K562 (cell line): ENCODE results near the gene MATCAP1. TPM values are rescaled to one million over a fixed set of nuclear protein-coding genes. Genes with fewer than 3 reads are reported as not detected.

Experiments used
- ATAC-seq: fragments of 200-7000 bp; cut with Tn5 transposase; 3 replicates; pipeline ENCODE4 v1.9.1; 2020; ENCODE audit warnings: moderate library complexity
- BruUV-seq: library from RNA; stranded (reverse); fragments of 400-500 nt; replicated peaks from 2 replicates; lab custom pipeline; 2021; lab: Mats Ljungman, UMichigan
- CTCF ChIA-PET: fragments of 300-600 bp; formaldehyde crosslinking; extraction: SDS; loops from one replicate; lab custom pipeline; 2021; ENCODE audit warnings: low intra/inter-chr PET ratio; lab: Yijun Ruan, JAX
- POLR2A ChIA-PET: fragments of 300-600, 350-650 bp; sonication (Branson Sonifier 250); formaldehyde crosslinking; extraction: SDS; loops from one replicate; lab custom pipeline; 2021; ENCODE audit warnings: antibody characterized with exemption, inconsistent platforms; lab: Yijun Ruan, JAX
- DNase-seq, 4 experiments: peaks; one replicate each; pipeline versions ENCODE4 v3.0.0 to v3.0.0-alpha.2; 2011 to 2018; ENCODE audit warnings: low spot score in 3 of 4, mixed read lengths in 3 of 4; ENCODE audit errors: extremely low read depth in 1 of 4
- FAIRE-seq: peaks from 2 replicates; lab custom pipeline; 2011; peaks lifted over from hg19 to GRCh38; lab: Jason Lieb, UNC
- H2AFZ ChIP-seq: 2 replicates; pipeline ENCODE4 v1.6.0; 2011; ENCODE audit warnings: low read depth, low read length, control low read depth, inconsistent platforms
- H3K27ac ChIP-seq: fragments of 200-600 bp; 3 replicates; pipeline ENCODE4 v1.8.0; 2011; ENCODE audit warnings: low read depth, mild to moderate bottlenecking, control low read depth, inconsistent platforms, low read length, moderate library complexity, mixed read lengths; ENCODE audit errors: extremely low read depth
- H3K27me3 ChIP-seq, 2 experiments: fragments of 300-600 bp in 1 of 2; 2 replicates in 1 of 2; 3 replicates in 1 of 2; pipeline versions ENCODE4 v1.6.0 to v1.8.0; 2011; ENCODE audit warnings: inconsistent platforms in 2 of 2, low read length in 2 of 2, mild to moderate bottlenecking in 1 of 2, mixed read lengths in 1 of 2, moderate library complexity in 1 of 2; ENCODE audit not compliant: control insufficient read depth in 2 of 2, insufficient read depth in 2 of 2
- H3K36me3 ChIP-seq: fragments of 300-600 bp; 3 replicates; pipeline ENCODE4 v1.8.0; 2011; ENCODE audit warnings: mild to moderate bottlenecking, low read length, inconsistent platforms; ENCODE audit not compliant: control insufficient read depth, insufficient read depth
- H3K4me1 ChIP-seq, 2 experiments: fragments of 200-600 bp in 1 of 2; replicated peaks in 1 of 2; 2 replicates in 1 of 2; 3 replicates in 1 of 2; pipeline versions ENCODE4 v1.5.1 to v1.8.0; 2011; ENCODE audit warnings: inconsistent platforms in 2 of 2, low read length in 2 of 2, mild to moderate bottlenecking in 1 of 2, mixed read lengths in 1 of 2, moderate library complexity in 1 of 2; ENCODE audit not compliant: control insufficient read depth in 2 of 2, insufficient read depth in 2 of 2
- H3K4me2 ChIP-seq: 2 replicates; pipeline ENCODE4 v1.6.1; 2011; ENCODE audit warnings: low read length, control low read depth, inconsistent platforms, mixed read lengths; ENCODE audit not compliant: insufficient read depth
- H3K4me3 ChIP-seq: fragments of 200-600 bp; sonication (generic), shearing (Covaris generic); 2 replicates; pipeline ENCODE4 v1.5.1; 2016; ENCODE audit warnings: control low read depth, inconsistent platforms
- H3K79me2 ChIP-seq: fragments of 200-600 bp; 3 replicates; pipeline ENCODE4 v1.8.0; 2011; ENCODE audit warnings: low read length, inconsistent platforms; ENCODE audit not compliant: control insufficient read depth, insufficient read depth
- H3K9ac ChIP-seq, 2 experiments: 2 replicates each; pipeline versions ENCODE4 v1.6.0 to v1.6.1; 2011; ENCODE audit warnings: low read depth in 2 of 2, low read length in 2 of 2, control low read depth in 1 of 2, inconsistent platforms in 1 of 2, mild to moderate bottlenecking in 1 of 2, mixed read lengths in 1 of 2; ENCODE audit not compliant: insufficient read depth in 1 of 2
- H3K9me1 ChIP-seq: one replicate; pipeline ENCODE4 v1.6.0; 2011; ENCODE audit warnings: inconsistent platforms, mild to moderate bottlenecking, low read length, moderate library complexity; ENCODE audit not compliant: control insufficient read depth, insufficient read depth
- H3K9me3 ChIP-seq: replicated peaks from 2 replicates; pipeline ENCODE4 v1.5.1; 2011; ENCODE audit warnings: low read depth, low read length, inconsistent platforms; ENCODE audit not compliant: control insufficient read depth, insufficient read depth
- H4K20me1 ChIP-seq: replicated peaks from 2 replicates; pipeline ENCODE4 v1.6.1; 2011; ENCODE audit warnings: low read length, inconsistent platforms, mixed read lengths; ENCODE audit not compliant: control insufficient read depth, insufficient read depth
- ATF6 ChIP-seq: sonication (generic); formaldehyde crosslinking; IDR thresholded peaks from 2 replicates; pipeline ENCODE4 v1.4.0; 2020; ENCODE audit warnings: mild to moderate bottlenecking, missing genetic modification reagents
- CSDE1 ChIP-seq, 2 experiments: fragments of 450-650 bp; IDR thresholded peaks; 2 replicates each; pipeline ENCODE4 v1.6.1; 2016; ENCODE audit warnings: mild to moderate bottlenecking in 1 of 2
- HDAC2 ChIP-seq: fragments of 450-650 bp; IDR thresholded peaks from 2 replicates; pipeline ENCODE4 v1.6.1; 2016; ENCODE audit warnings: mild to moderate bottlenecking
- HMG20B ChIP-seq: fragments of 250-450 bp; sonication (Bioruptor Pico); IDR thresholded peaks from 2 replicates; pipeline ENCODE4 v1.5.0; 2021; ENCODE audit warnings: mild to moderate bottlenecking
- KAT8 ChIP-seq: fragments of 450-650 bp; IDR thresholded peaks from 2 replicates; pipeline ENCODE4 v1.6.1; 2016; ENCODE audit warnings: low read depth, mild to moderate bottlenecking
- MAFF ChIP-seq: IDR thresholded peaks from 2 replicates; pipeline ENCODE4 v1.6.1; 2012; ENCODE audit warnings: low read length, improper control_type of control experiment
- PTBP1 ChIP-seq: fragments of 200-400 bp; formaldehyde crosslinking; IDR thresholded peaks from 2 replicates; pipeline ENCODE4 v1.6.1; 2017; ENCODE audit warnings: low read depth, low read length
- RB1 ChIP-seq: fragments of 450-650 bp; IDR thresholded peaks from 2 replicates; pipeline ENCODE4 v1.6.1; 2017; ENCODE audit warnings: low read depth, mild to moderate bottlenecking
- RBM39 ChIP-seq: fragments of 200-400 bp; formaldehyde crosslinking; optimal IDR thresholded peaks from 2 replicates; pipeline ENCODE3; 2018; ENCODE audit warnings: low read depth, low read length
- SIRT6 ChIP-seq: IDR thresholded peaks from one replicate; pipeline ENCODE4 v1.6.1; 2012; ENCODE audit warnings: low read depth, mild to moderate bottlenecking, control low read depth, inconsistent platforms, low read length, moderate library complexity
- ZNF146 ChIP-seq: IDR thresholded peaks from one replicate; pipeline ENCODE4 v1.6.1; 2018; ENCODE audit warnings: missing compliant biosample characterization; ENCODE audit not compliant: unreplicated experiment
- ZNF224 ChIP-seq: sonication (generic); formaldehyde crosslinking; IDR thresholded peaks from 2 replicates; pipeline ENCODE4 v1.8.0; 2022; ENCODE audit warnings: mild to moderate bottlenecking, missing genetic modification reagents
- ZNF764 ChIP-seq: fragments of 250-450 bp; sonication (Bioruptor Pico); IDR thresholded peaks from 2 replicates; pipeline ENCODE4 v1.4.0; 2020; ENCODE audit warnings: low read depth, mild to moderate bottlenecking, moderate library complexity
- WGBS: fragments of 100-300 bp; shearing (Covaris generic); methylation state at CpG from one replicate; pipeline ENCODE4 v1.1.6; 2016; ENCODE audit warnings: low coverage, mixed read lengths; ENCODE audit not compliant: insufficient coverage; ENCODE audit errors: missing lambda C conversion rate; 5-methylcytosine and 5-hydroxymethylcytosine counted together
- in situ Hi-C: fragments of 300-500 bp; cut with MboI; formaldehyde crosslinking; loops from 4 replicates; pipeline ENCODE4 v1.15.0; 2018; ENCODE audit warnings: inconsistent platforms, mixed read lengths
- intact Hi-C: fragments of 100-400 bp; cut with micrococcal nuclease; formaldehyde crosslinking; loops from 2 replicates; pipeline ENCODE4 v1.14.2; 2022
- polyA plus RNA-seq, 8 experiments: library from polyadenylated mRNA; depleted of rRNA in 4 of 8; stranded (reverse) in 5 of 8; unstranded in 3 of 8; fragments of >200 nt; fragmentation: Nextera tagmentation in 2 of 8; fragmentation: Illumina TruSeq in 1 of 8; extraction: Ambion mirVana in 2 of 8; extraction: Trizol in 1 of 8; gene quantifications; 2 replicates each; pipeline versions ENCODE4 v1.2.1 to v1.2.3, GENCODE V29; 2011 to 2014; ENCODE audit warnings: inconsistent platforms in 1 of 8, missing spikeins in 1 of 8
- total RNA-seq, 7 experiments: library from RNA; depleted of rRNA in 6 of 7; stranded (reverse); fragments of >200 nt in 6 of 7; fragmentation: Illumina TruSeq in 2 of 7; extraction: Trizol in 2 of 7; gene quantifications; 2 replicates each; pipeline versions ENCODE4 v1.2.1 to v1.2.3, GENCODE V29; 2011 to 2021; ENCODE audit warnings: low replicate concordance in 1 of 7
- TF ChIP-seq, protein P1 (sequence below): fragments of 450-650 bp; IDR thresholded peaks from 2 replicates; pipeline ENCODE4 v1.6.1; 2018; ENCODE audit not compliant: partially characterized antibody
- TF ChIP-seq, protein P2 (sequence below): sonication (generic); formaldehyde crosslinking; IDR thresholded peaks from 2 replicates; pipeline ENCODE4 v1.8.0; 2023; ENCODE audit warnings: mild to moderate bottlenecking, missing genetic modification reagents

Gene MATCAP1
- total and polyA plus RNA-seq, 9 of the 15 experiments (the other 6 are each of a cell fraction or from before 2014, with no cell fraction given): 3.4 to 20.5 (median 10.3) TPM

- H3K4me2 ChIP-seq: no peak overlapping the region; the same call in 1 of the 2 replicates
- no peak for ATAC-seq
- no TSS peak for BruUV-seq
- no peak overlapping the region for H3K4me3 ChIP-seq
- peaks cover 11% of the 10 kb centered on the region for H4K20me1 ChIP-seq
- no peak overlapping the region for H2AFZ ChIP-seq
- no peak overlapping the region for H3K9ac ChIP-seq
- H3K9me3 ChIP-seq: no peaks in the 10 kb centered on the region
- no peak for FAIRE-seq
- no peak for DNase-seq
- peaks cover 25 to 47% of the 10 kb centered on the region in 2 experiments for H3K4me1 ChIP-seq
- intact Hi-C loops (loop anchor here (10.0 kb wide), 2 partner anchors 171 to 231 kb away; no protein-coding TSS in a partner anchor), in situ Hi-C loops (no loop called here)
- H3K27me3 ChIP-seq: no peaks in the 10 kb centered on the region
- H3K79me2 ChIP-seq: peaks cover 14% of the 10 kb centered on the region
- H3K36me3 ChIP-seq: no peaks in the 10 kb centered on the region
- ChIA-PET CTCF (interaction anchor here (0.7 to 1.3 kb wide), 4 partner anchors 27 to 168 kb away, joined by 3 to 7 read pairs (median 4); partner anchors contain the start of gene FHOD1), POLR2A (interaction anchor here (0.6 to 1.3 kb wide), 3 partner anchors 8 to 275 kb away, joined by 3 to 4 read pairs (median 4); no protein-coding TSS in a partner anchor)
- H3K27ac ChIP-seq: no peak overlapping the region
- WGBS: 2% methylated on average over 12 of the region's 12 CpGs
- H3K9me1 ChIP-seq: no peaks in the 10 kb centered on the region
- TF ChIP-seq PTBP1 (no peak), ATF6 (CRISPR knock-in tag) (0 out of 2 replicates have a peak, but pooled peaks have one; percentile 1), RBM39 (no peak), HDAC2 (0 out of 2 replicates have a peak, but pooled peaks have one; percentile 5), SIRT6 (no peak), HMG20B (CRISPR knock-in tag) (no peak), ZNF224 (CRISPR knock-in tag) (no peak), CSDE1 (IDR thresholded peaks at IDR 0.05) (no peak), RB1 (no peak), KAT8 (no peak), ZNF146 (CRISPR knock-in tag) (no peak), ZNF764 (no peak), MAFF (no peak)
- TF ChIP-seq, protein P1, sequence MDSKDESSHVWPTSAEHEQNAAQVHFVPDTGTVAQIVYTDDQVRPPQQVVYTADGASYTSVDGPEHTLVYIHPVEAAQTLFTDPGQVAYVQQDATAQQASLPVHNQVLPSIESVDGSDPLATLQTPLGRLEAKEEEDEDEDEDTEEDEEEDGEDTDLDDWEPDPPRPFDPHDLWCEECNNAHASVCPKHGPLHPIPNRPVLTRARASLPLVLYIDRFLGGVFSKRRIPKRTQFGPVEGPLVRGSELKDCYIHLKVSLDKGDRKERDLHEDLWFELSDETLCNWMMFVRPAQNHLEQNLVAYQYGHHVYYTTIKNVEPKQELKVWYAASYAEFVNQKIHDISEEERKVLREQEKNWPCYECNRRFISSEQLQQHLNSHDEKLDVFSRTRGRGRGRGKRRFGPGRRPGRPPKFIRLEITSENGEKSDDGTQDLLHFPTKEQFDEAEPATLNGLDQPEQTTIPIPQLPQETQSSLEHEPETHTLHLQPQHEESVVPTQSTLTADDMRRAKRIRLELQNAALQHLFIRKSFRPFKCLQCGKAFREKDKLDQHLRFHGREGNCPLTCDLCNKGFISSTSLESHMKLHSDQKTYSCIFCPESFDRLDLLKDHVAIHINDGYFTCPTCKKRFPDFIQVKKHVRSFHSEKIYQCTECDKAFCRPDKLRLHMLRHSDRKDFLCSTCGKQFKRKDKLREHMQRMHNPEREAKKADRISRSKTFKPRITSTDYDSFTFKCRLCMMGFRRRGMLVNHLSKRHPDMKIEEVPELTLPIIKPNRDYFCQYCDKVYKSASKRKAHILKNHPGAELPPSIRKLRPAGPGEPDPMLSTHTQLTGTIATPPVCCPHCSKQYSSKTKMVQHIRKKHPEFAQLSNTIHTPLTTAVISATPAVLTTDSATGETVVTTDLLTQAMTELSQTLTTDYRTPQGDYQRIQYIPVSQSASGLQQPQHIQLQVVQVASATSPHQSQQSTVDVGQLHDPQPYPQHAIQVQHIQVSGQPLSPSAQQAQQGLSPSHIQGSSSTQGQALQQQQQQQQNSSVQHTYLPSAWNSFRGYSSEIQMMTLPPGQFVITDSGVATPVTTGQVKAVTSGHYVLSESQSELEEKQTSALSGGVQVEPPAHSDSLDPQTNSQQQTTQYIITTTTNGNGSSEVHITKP: peak; percentile 55
- TF ChIP-seq, protein P2, sequence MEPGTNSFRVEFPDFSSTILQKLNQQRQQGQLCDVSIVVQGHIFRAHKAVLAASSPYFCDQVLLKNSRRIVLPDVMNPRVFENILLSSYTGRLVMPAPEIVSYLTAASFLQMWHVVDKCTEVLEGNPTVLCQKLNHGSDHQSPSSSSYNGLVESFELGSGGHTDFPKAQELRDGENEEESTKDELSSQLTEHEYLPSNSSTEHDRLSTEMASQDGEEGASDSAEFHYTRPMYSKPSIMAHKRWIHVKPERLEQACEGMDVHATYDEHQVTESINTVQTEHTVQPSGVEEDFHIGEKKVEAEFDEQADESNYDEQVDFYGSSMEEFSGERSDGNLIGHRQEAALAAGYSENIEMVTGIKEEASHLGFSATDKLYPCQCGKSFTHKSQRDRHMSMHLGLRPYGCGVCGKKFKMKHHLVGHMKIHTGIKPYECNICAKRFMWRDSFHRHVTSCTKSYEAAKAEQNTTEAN (CRISPR knock-in tag): peak; percentile 12; the same call in 1 of the 2 replicates
These were observed 1.9 kb upstream of the MATCAP1 start for GRCh38 chr16:67185651-67186134.
